HAP-1 (cell line): ENCODE results near the gene MYBPC2.

Experiments
- DNase-seq, 2 experiments: peaks; one replicate each; pipeline ENCODE4 v3.0.0-alpha.2; 2016 to 2020; ENCODE audit warnings: low spot score in 2 of 2
- H3K27me3 ChIP-seq: fragments of 250-450 bp; sonication (Bioruptor Pico); 2 replicates; pipeline ENCODE4 v1.5.1; 2020; ENCODE audit warnings: low read depth, mild to moderate bottlenecking, moderate library complexity
- H3K36me3 ChIP-seq: fragments of 250-450 bp; sonication (Bioruptor Pico); replicated peaks from 2 replicates; pipeline ENCODE4 v1.5.1; 2020; ENCODE audit warnings: mild to moderate bottlenecking
- H3K4me1 ChIP-seq: fragments of 250-450 bp; sonication (Bioruptor Pico); 2 replicates; pipeline ENCODE4 v1.5.1; 2020; ENCODE audit warnings: mild to moderate bottlenecking
- H3K4me3 ChIP-seq: fragments of 250-450 bp; sonication (Bioruptor Pico); 2 replicates; pipeline ENCODE4 v1.5.1; 2020; ENCODE audit warnings: mild to moderate bottlenecking, moderate library complexity
- H3K9me3 ChIP-seq: fragments of 250-450 bp; sonication (Bioruptor Pico); 2 replicates; pipeline ENCODE4 v1.5.1; 2020; ENCODE audit warnings: mild to moderate bottlenecking, moderate library complexity
- in situ Hi-C: fragments of 300-500 bp; cut with MboI; formaldehyde crosslinking; loops from 3 replicates; pipeline ENCODE4 v1.14.3; 2020; ENCODE audit warnings: low sequenced_read_pairs, inconsistent platforms, mixed read lengths

The MYBPC2 gene

DNA sequence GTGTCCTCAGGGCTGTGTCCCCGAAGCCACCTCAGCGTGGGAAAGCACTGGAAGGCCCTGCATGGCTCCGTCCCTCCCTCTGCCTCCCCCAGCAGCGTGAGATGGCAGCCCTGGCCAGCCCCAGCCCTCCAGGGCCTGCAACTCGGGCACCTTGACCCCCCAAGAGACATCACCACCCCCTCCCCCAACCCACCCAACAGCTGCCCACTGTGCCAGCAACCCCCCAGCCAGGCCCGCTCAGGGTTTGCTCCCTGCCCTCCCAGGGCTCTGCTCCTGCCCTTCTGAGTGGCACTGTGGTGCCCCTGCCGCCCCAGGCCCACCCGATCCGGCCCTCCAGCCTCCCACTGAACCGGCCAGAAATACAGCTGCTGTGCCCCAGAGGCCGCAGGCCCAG, 82.5 kb downstream of the MYBPC2 start:
- no peak overlapping the region for H3K4me3 ChIP-seq
- H3K4me1 ChIP-seq = no peaks in the 10 kb centered on the region
- in situ Hi-C loops = no loop called here
- H3K9me3 ChIP-seq = no peaks in the 10 kb centered on the region
- no peak for DNase-seq
- H3K36me3 ChIP-seq = no peaks in the 10 kb centered on the region
- H3K27me3 ChIP-seq = no peaks in the 10 kb centered on the region
